HepG2 (cell line): ENCODE data around the gene HDGFL2. TPM values are rescaled to one million over a fixed set of nuclear protein-coding genes. Genes with fewer than 3 reads are reported as not detected.

Experiments used
- ATAC-seq: fragments of 200-7000 bp; cut with Tn5 transposase; 3 replicates; pipeline ENCODE4 v1.9.1; 2020; ENCODE audit warnings: mild to moderate bottlenecking, moderate library complexity
- BruUV-seq: library from RNA; stranded (reverse); fragments of 400-500 nt; replicated peaks from 2 replicates; lab custom pipeline; 2021; lab: Mats Ljungman, UMichigan
- CTCF ChIA-PET: fragments of 300-600 bp; formaldehyde crosslinking; extraction: SDS; loops from one replicate; lab custom pipeline; 2021; ENCODE audit warnings: low total read pairs, inconsistent platforms, low intra/inter-chr PET ratio; lab: Yijun Ruan, JAX
- POLR2A ChIA-PET: fragments of 350-600 bp; sonication (Branson Sonifier 250); formaldehyde crosslinking; loops from one replicate; lab custom pipeline; 2020; ENCODE audit warnings: antibody characterized with exemption, inconsistent platforms; lab: Yijun Ruan, JAX
- DNase-seq: peaks from one replicate; pipeline ENCODE4 v3.0.0-alpha.2; 2015; ENCODE audit warnings: low spot score
- FAIRE-seq: peaks from 3 replicates; lab custom pipeline; 2011; peaks lifted over from hg19 to GRCh38; lab: Jason Lieb, UNC
- H2AFZ ChIP-seq: one replicate; pipeline ENCODE4 v1.6.1; 2011; ENCODE audit warnings: low read length, inconsistent platforms
- H3K27ac ChIP-seq: fragments of 300-600 bp; 3 replicates; pipeline ENCODE4 v1.8.0; 2011; ENCODE audit warnings: mixed run types, mild to moderate bottlenecking, mixed read lengths, low read length, inconsistent platforms; ENCODE audit not compliant: insufficient read depth; ENCODE audit errors: extremely low read length
- H3K27me3 ChIP-seq, 2 experiments: fragments of 200-600 bp in 1 of 2; 2 replicates in 1 of 2; 3 replicates in 1 of 2; pipeline versions ENCODE4 v1.6.0 to v1.8.0; 2011; ENCODE audit warnings: low read length in 2 of 2, mild to moderate bottlenecking in 2 of 2, moderate library complexity in 2 of 2, inconsistent platforms in 1 of 2; ENCODE audit not compliant: insufficient read depth in 2 of 2, control insufficient read depth in 1 of 2
- H3K36me3 ChIP-seq, 2 experiments: fragments of 200-600 bp in 1 of 2; replicated peaks in 1 of 2; 2 replicates in 1 of 2; 3 replicates in 1 of 2; pipeline versions ENCODE4 v1.5.1 to v1.8.0; 2011; ENCODE audit warnings: low read length in 2 of 2, inconsistent platforms in 1 of 2; ENCODE audit not compliant: insufficient read depth in 2 of 2, control insufficient read depth in 1 of 2
- H3K4me1 ChIP-seq: 2 replicates; pipeline ENCODE4 v1.5.1; 2012; ENCODE audit warnings: low read length, inconsistent platforms; ENCODE audit not compliant: insufficient read depth
- H3K4me2 ChIP-seq: 2 replicates; pipeline ENCODE4 v1.6.0; 2011; ENCODE audit warnings: low read depth, low read length, inconsistent platforms
- H3K4me3 ChIP-seq, 3 experiments: fragments of 200-600 bp in 1 of 3; sonication (generic), shearing (Covaris generic) in 1 of 3; replicated peaks in 1 of 3; 2 replicates each; pipeline ENCODE4 v1.5.1; 2011 to 2016; ENCODE audit warnings: low read length in 3 of 3, inconsistent platforms in 2 of 3, low read depth in 2 of 3, mild to moderate bottlenecking in 2 of 3, control low read depth in 1 of 3, mixed read lengths in 1 of 3; ENCODE audit not compliant: insufficient read depth in 1 of 3
- H3K79me2 ChIP-seq: one replicate; pipeline ENCODE4 v1.6.1; 2011; ENCODE audit warnings: low read length, inconsistent platforms; ENCODE audit not compliant: insufficient read depth
- H3K9ac ChIP-seq: 2 replicates; pipeline ENCODE4 v1.6.0; 2011; ENCODE audit warnings: mild to moderate bottlenecking, low read depth, low read length, inconsistent platforms; ENCODE audit not compliant: insufficient read depth
- H3K9me3 ChIP-seq: 2 replicates; pipeline ENCODE4 v1.5.1; 2012; ENCODE audit warnings: mild to moderate bottlenecking, low read length
- H4K20me1 ChIP-seq: 2 replicates; pipeline ENCODE4 v1.6.0; 2011; ENCODE audit warnings: inconsistent platforms, mild to moderate bottlenecking, low read length, moderate library complexity; ENCODE audit not compliant: insufficient read depth
- AKNA ChIP-seq: sonication (generic); formaldehyde crosslinking; IDR thresholded peaks from 2 replicates; pipeline ENCODE4 v1.4.0; 2020; ENCODE audit warnings: missing genetic modification reagents, borderline replicate concordance
- BCLAF1 ChIP-seq: fragments of 450-650 bp; IDR thresholded peaks from 2 replicates; pipeline ENCODE4 v1.6.1; 2017; ENCODE audit warnings: mild to moderate bottlenecking
- MIER2 ChIP-seq: IDR thresholded peaks from 2 replicates; pipeline ENCODE4 v1.6.1; 2016; ENCODE audit warnings: missing biosample characterization, missing genetic modification reagents
- RBFOX2 ChIP-seq: fragments of 200-400 bp; formaldehyde crosslinking; IDR thresholded peaks from 2 replicates; pipeline ENCODE4 v1.6.1; 2017; ENCODE audit warnings: low read depth, mild to moderate bottlenecking, low read length
- WGBS: methylation state at CpG from one replicate; pipeline ENCODE4 v1.1.6; 2017; ENCODE audit warnings: low lambda C conversion rate; 5-methylcytosine and 5-hydroxymethylcytosine counted together
- in situ Hi-C: cut with HindIII; loops from 2 replicates; pipeline ENCODE4 v1.10.0; 2017; ENCODE audit warnings: low pct_unique_long_range_greater_than_20kb; ENCODE audit not compliant: extremely low pct_ligation_motif_present
- intact Hi-C: fragments of 100-400 bp; cut with micrococcal nuclease; formaldehyde crosslinking; loops from one replicate; pipeline ENCODE4 v1.10.0; 2022; ENCODE audit not compliant: unreplicated experiment
- polyA plus RNA-seq, 8 experiments: library from polyadenylated mRNA; depleted of rRNA in 3 of 8; stranded (reverse) in 7 of 8; unstranded in 1 of 8; fragments of >200 nt; fragmentation: Illumina TruSeq in 4 of 8; extraction: Trizol in 4 of 8; gene quantifications; 2 replicates each; pipeline versions ENCODE4 v1.2.1 to v1.2.3, GENCODE V29; 2011 to 2016; ENCODE audit warnings: low read depth in 4 of 8, missing spikeins in 1 of 8, mixed read lengths in 1 of 8; ENCODE audit not compliant: insufficient read depth in 1 of 8
- total RNA-seq, 5 experiments: library from RNA; depleted of rRNA; stranded (reverse); fragments of >200 nt; fragmentation: Illumina TruSeq; extraction: Trizol; gene quantifications; 2 replicates each; pipeline ENCODE4 v1.2.3, GENCODE V29; 2016; ENCODE audit warnings: low read depth in 1 of 5

Gene HDGFL2
- total and polyA plus RNA-seq, 2 of the 13 experiments (the other 11 are each of a cell fraction or from before 2014, with no cell fraction given): 20.0 to 51.1 TPM

- DNase-seq (no peak), FAIRE-seq (no peak), ATAC-seq (no peak)
- Histone ChIP-seq H3K4me1 (no peaks in the 10 kb centered on the region), H3K9me3 (no peaks in the 10 kb centered on the region), H3K9ac (no peak overlapping the region), H4K20me1 (no peaks in the 10 kb centered on the region), H3K4me2 (no peak overlapping the region), H2AFZ (no peak overlapping the region), H3K79me2 (no peaks in the 10 kb centered on the region), H3K27me3 (no peaks in the 10 kb centered on the region), H3K27ac (no peak overlapping the region), H3K4me3 (no peak overlapping the region), H3K36me3 (peaks cover 5 to 23% of the 10 kb centered on the region in 2 experiments; a peak in 4 of 5 replicates)
- TF ChIP-seq RBFOX2 (0 out of 2 replicates have a peak, but pooled peaks have one; percentile 41), AKNA (CRISPR knock-in tag) (no peak), BCLAF1 (no peak), MIER2 (no peak)
- ChIA-PET POLR2A (interaction anchor here (0.6 to 1.6 kb wide), 2 partner anchors 10 to 11 kb away, joined by 4 to 6 read pairs; partner anchors contain the start of gene HDGFL2), CTCF (no interaction called here)
- no TSS peak for BruUV-seq
- in situ Hi-C loops: no loop called here
- intact Hi-C loops: no loop called here
- 98% methylated on average over 30 of the region's 35 CpGs for WGBS
Measured at GRCh38 chr19:4482721-4483364, 10.7 kb downstream of the HDGFL2 start.
